Measurements from ENCODE around the gene CPA1.
A peak's percentile ranks its signal among the peaks of the same experiment; 100 is the strongest.
"Not testable (repeated sequence)": the region's sequence is repeated elsewhere in the genome, so short reads cannot be mapped to it uniquely, and the experiment has no call there.

Gene CPA1

GRCh38 chr7:130367836-130368746, 12.2 kb upstream of the CPA1 start:
- no peak overlapping the region for H3K4me3 ChIP-seq (ENCODE audit: low read depth in 1 of 2, low read length in 2 of 2)
- H3K36me3 ChIP-seq (ENCODE audit: insufficient read depth, low read length) = no peaks in the 10 kb centered on the region
- peaks cover 64% of the 10 kb centered on the region for H3K4me1 ChIP-seq (ENCODE audit: insufficient read depth, low read length)
- no peaks in the 10 kb centered on the region for H3K9me3 ChIP-seq (ENCODE audit: low read length)
- no peaks in the 10 kb centered on the region for H3K27me3 ChIP-seq (ENCODE audit: control insufficient read depth in 1 of 2, insufficient read depth in 2 of 2, low read length in 2 of 2)
- no peak overlapping the region for H3K27ac ChIP-seq (ENCODE audit: low read depth, low read length)
- no peak overlapping the region for H3K9ac ChIP-seq (ENCODE audit: low read length)

GRCh38 chr7:130369110-130369711, 11.1 kb upstream of the CPA1 start:
- no peak overlapping the region for H3K9ac ChIP-seq (ENCODE audit: low read length)
- no peaks in the 10 kb centered on the region for H3K27me3 ChIP-seq (ENCODE audit: control insufficient read depth in 1 of 2, insufficient read depth in 2 of 2, low read length in 2 of 2)
- H3K9me3 ChIP-seq (ENCODE audit: low read length) = no peaks in the 10 kb centered on the region
- no peak overlapping the region for H3K27ac ChIP-seq (ENCODE audit: low read depth, low read length)
- no peaks in the 10 kb centered on the region for H3K36me3 ChIP-seq (ENCODE audit: insufficient read depth, low read length)
- no peak overlapping the region for H3K4me3 ChIP-seq (ENCODE audit: low read depth in 1 of 2, low read length in 2 of 2)
- H3K4me1 ChIP-seq (ENCODE audit: insufficient read depth, low read length) = peaks cover 75% of the 10 kb centered on the region

- no peaks in the 10 kb centered on the region for H3K36me3 ChIP-seq (ENCODE audit: insufficient read depth, low read length)
- H3K27me3 ChIP-seq (ENCODE audit: control insufficient read depth in 1 of 2, insufficient read depth in 2 of 2, low read length in 2 of 2) = no peaks in the 10 kb centered on the region
- H3K4me1 ChIP-seq (ENCODE audit: insufficient read depth, low read length) = peaks cover 72% of the 10 kb centered on the region
- no peaks in the 10 kb centered on the region for H3K9me3 ChIP-seq (ENCODE audit: low read length)
- no peak overlapping the region for H3K27ac ChIP-seq (ENCODE audit: low read depth, low read length)
- H3K9ac ChIP-seq (ENCODE audit: low read length) = no peak overlapping the region
- H3K4me3 ChIP-seq (ENCODE audit: low read depth in 1 of 2, low read length in 2 of 2) = no peak overlapping the region
These were observed 10.3 kb upstream of the CPA1 start for GRCh38 chr7:130369831-130370550.

- H3K4me1 ChIP-seq (ENCODE audit: insufficient read depth, low read length) = peaks cover 66% of the 10 kb centered on the region
- H3K36me3 ChIP-seq (ENCODE audit: insufficient read depth, low read length) = no peaks in the 10 kb centered on the region
- no peak overlapping the region for H3K27ac ChIP-seq (ENCODE audit: low read depth, low read length)
These were observed 9.2 kb upstream of the CPA1 start for GRCh38 chr7:130371046-130371445.

GRCh38 chr7:130372402-130373165, 7.7 kb upstream of the CPA1 start:
- Histone ChIP-seq H3K9me3 (ENCODE audit: low read length) (peaks cover 5% of the 10 kb centered on the region), H3K36me3 (ENCODE audit: insufficient read depth, low read length) (no peaks in the 10 kb centered on the region), H3K9ac (ENCODE audit: low read length) (peak overlapping the region; percentile 27), H3K27ac (ENCODE audit: low read depth, low read length) (peak overlapping the region; percentile 37), H3K4me3 (ENCODE audit: low read depth in 1 of 2, low read length in 2 of 2) (peak overlapping the region in 1 of 2 donors; percentile 11), H3K4me1 (ENCODE audit: insufficient read depth, low read length) (peaks cover 60% of the 10 kb centered on the region), H3K27me3 (ENCODE audit: control insufficient read depth in 1 of 2, insufficient read depth in 2 of 2, low read length in 2 of 2) (no peaks in the 10 kb centered on the region)

More at GRCh38 chr7:130371046-130371445, 9.2 kb upstream of the CPA1 start:
- Histone ChIP-seq H3K27me3 (ENCODE audit: control insufficient read depth in 1 of 2, insufficient read depth in 2 of 2, low read length in 2 of 2) (no peaks in the 10 kb centered on the region), H3K9me3 (ENCODE audit: low read length) (peaks cover 2% of the 10 kb centered on the region), H3K9ac (ENCODE audit: low read length) (no peak overlapping the region), H3K4me3 (ENCODE audit: low read depth in 1 of 2, low read length in 2 of 2) (peak overlapping the region in 1 of 2 donors; percentile 42)

GRCh38 chr7:130374507-130374906, 5.8 kb upstream of the CPA1 start:
- H3K4me3 ChIP-seq (ENCODE audit: low read depth in 1 of 2, low read length in 2 of 2) = no peak overlapping the region
- no peaks in the 10 kb centered on the region for H3K36me3 ChIP-seq (ENCODE audit: insufficient read depth, low read length)
- no peaks in the 10 kb centered on the region for H3K27me3 ChIP-seq (ENCODE audit: control insufficient read depth in 1 of 2, insufficient read depth in 2 of 2, low read length in 2 of 2)
- peaks cover 5% of the 10 kb centered on the region for H3K9me3 ChIP-seq (ENCODE audit: low read length)
- H3K4me1 ChIP-seq (ENCODE audit: insufficient read depth, low read length) = peaks cover 49% of the 10 kb centered on the region
- H3K9ac ChIP-seq (ENCODE audit: low read length) = no peak overlapping the region
- H3K27ac ChIP-seq (ENCODE audit: low read depth, low read length) = peak overlapping the region; percentile 37

GRCh38 chr7:130376461-130376860, 3.8 kb upstream of the CPA1 start:
- not testable (repeated sequence) for H3K4me3 ChIP-seq (ENCODE audit: low read depth in 1 of 2, low read length in 2 of 2); H3K27me3 ChIP-seq (ENCODE audit: control insufficient read depth in 1 of 2, insufficient read depth in 2 of 2, low read length in 2 of 2); H3K9ac ChIP-seq (ENCODE audit: low read length); H3K9me3 ChIP-seq (ENCODE audit: low read length); H3K27ac ChIP-seq (ENCODE audit: low read depth, low read length); H3K36me3 ChIP-seq (ENCODE audit: insufficient read depth, low read length)
- peaks cover 39% of the 10 kb centered on the region for H3K4me1 ChIP-seq (ENCODE audit: insufficient read depth, low read length)

GRCh38 chr7:130377178-130377577, 3.1 kb upstream of the CPA1 start:
- Histone ChIP-seq H3K27ac (ENCODE audit: low read depth, low read length) (no peak overlapping the region), H3K4me3 (ENCODE audit: low read depth in 1 of 2, low read length in 2 of 2) (no peak overlapping the region), H3K9me3 (ENCODE audit: low read length) (peaks cover 5% of the 10 kb centered on the region), H3K36me3 (ENCODE audit: insufficient read depth, low read length) (no peaks in the 10 kb centered on the region), H3K9ac (ENCODE audit: low read length) (no peak overlapping the region), H3K27me3 (ENCODE audit: control insufficient read depth in 1 of 2, insufficient read depth in 2 of 2, low read length in 2 of 2) (no peaks in the 10 kb centered on the region), H3K4me1 (ENCODE audit: insufficient read depth, low read length) (peaks cover 32% of the 10 kb centered on the region)

GRCh38 chr7:130379019-130379418, 1.3 kb upstream of the CPA1 start:
- Histone ChIP-seq H3K9me3 (ENCODE audit: low read length) (peaks cover 5% of the 10 kb centered on the region), H3K4me3 (ENCODE audit: low read depth in 1 of 2, low read length in 2 of 2) (no peak overlapping the region), H3K27ac (ENCODE audit: low read depth, low read length) (no peak overlapping the region), H3K9ac (ENCODE audit: low read length) (no peak overlapping the region), H3K36me3 (ENCODE audit: insufficient read depth, low read length) (no peaks in the 10 kb centered on the region), H3K27me3 (ENCODE audit: control insufficient read depth in 1 of 2, insufficient read depth in 2 of 2, low read length in 2 of 2) (no peaks in the 10 kb centered on the region), H3K4me1 (ENCODE audit: insufficient read depth, low read length) (peaks cover 14% of the 10 kb centered on the region)

- no peak overlapping the region for H3K4me3 ChIP-seq (ENCODE audit: low read depth in 1 of 2, low read length in 2 of 2)
- H3K27ac ChIP-seq (ENCODE audit: low read depth, low read length) = no peak overlapping the region
- no peaks in the 10 kb centered on the region for H3K36me3 ChIP-seq (ENCODE audit: insufficient read depth, low read length)
- no peak overlapping the region for H3K9ac ChIP-seq (ENCODE audit: low read length)
- no peaks in the 10 kb centered on the region for H3K27me3 ChIP-seq (ENCODE audit: control insufficient read depth in 1 of 2, insufficient read depth in 2 of 2, low read length in 2 of 2)
- peaks cover 5% of the 10 kb centered on the region for H3K9me3 ChIP-seq (ENCODE audit: low read length)
- peaks cover 10% of the 10 kb centered on the region for H3K4me1 ChIP-seq (ENCODE audit: insufficient read depth, low read length)
These were observed 768 bp upstream of the CPA1 start for GRCh38 chr7:130379532-130379920.
